GM21381 (cell line): Measurements from ENCODE around the gene ANGPT4.
"Not testable (repeated sequence)": the region's sequence is repeated elsewhere in the genome, so short reads cannot be mapped to it uniquely, and the experiment has no call there.

ENCODE experiments used
- ATAC-seq: cut with Tn5 transposase; IDR thresholded peaks from one replicate; pipeline ENCODE4 v1.9.1; 2021; ENCODE audit warnings: mild to moderate bottlenecking, moderate library complexity; ENCODE audit not compliant: unreplicated experiment

The ANGPT4 gene

GRCh38 chr20:906703-907270 lies 9.3 kb downstream of the ANGPT4 start:
- no peak for ATAC-seq

- ATAC-seq = no peak
Observed at GRCh38 chr20:906001-906520, 10.1 kb downstream of the ANGPT4 start.

GRCh38 chr20:905396-905961 lies 10.7 kb downstream of the ANGPT4 start:
- no peak for ATAC-seq

- ATAC-seq = no peak
Observed at GRCh38 chr20:904039-904545, 12.0 kb downstream of the ANGPT4 start.

GRCh38 chr20:897436-897835 lies 18.7 kb downstream of the ANGPT4 start:
- ATAC-seq = not testable (repeated sequence)

- ATAC-seq = no peak
Observed at GRCh38 chr20:896501-897025, 19.6 kb downstream of the ANGPT4 start.

- not testable (repeated sequence) for ATAC-seq
Observed at GRCh38 chr20:892371-892770, 23.8 kb downstream of the ANGPT4 start.

- no peak for ATAC-seq
Observed at GRCh38 chr20:891706-892080, 24.4 kb downstream of the ANGPT4 start.

- ATAC-seq = no peak
Observed at GRCh38 chr20:891058-891705, 25.0 kb downstream of the ANGPT4 start.

- no peak for ATAC-seq
Observed at GRCh38 chr20:890666-891057, 25.5 kb downstream of the ANGPT4 start.

GRCh38 chr20:889932-890463 lies 26.1 kb downstream of the ANGPT4 start:
- ATAC-seq = no peak

- ATAC-seq = no peak
Observed at GRCh38 chr20:889106-889505, 27.0 kb downstream of the ANGPT4 start.

GRCh38 chr20:888057-888456 lies 28.1 kb downstream of the ANGPT4 start:
- no peak for ATAC-seq

- no peak for ATAC-seq
Observed at GRCh38 chr20:887137-887536, 29.0 kb downstream of the ANGPT4 start.

- no peak for ATAC-seq
Observed at GRCh38 chr20:884983-885952, 30.9 kb downstream of the ANGPT4 start.

GRCh38 chr20:881783-882144 lies 34.4 kb downstream of the ANGPT4 start:
- ATAC-seq = no peak

GRCh38 chr20:881051-881782 lies 34.9 kb downstream of the ANGPT4 start:
- no peak for ATAC-seq

GRCh38 chr20:879626-880025 lies 36.5 kb downstream of the ANGPT4 start:
- no peak for ATAC-seq

GRCh38 chr20:878511-879307 lies 37.4 kb downstream of the ANGPT4 start:
- ATAC-seq = no peak
